VCaP (cell line): Measurements from ENCODE around the gene SLC39A11.
"Not testable (repeated sequence)": the region's sequence is repeated elsewhere in the genome, so short reads cannot be mapped to it uniquely, and the experiment has no call there.

ENCODE experiments used
- H3K27ac ChIP-seq: fragments of 450-650 bp; 2 replicates; pipeline ENCODE4 v1.5.1; 2017
- CTCF ChIP-seq: fragments of 450-650 bp; conservative IDR thresholded peaks from 2 replicates; pipeline ENCODE4 v1.5.1; 2017; ENCODE audit warnings: mild to moderate bottlenecking, moderate library complexity

The SLC39A11 gene

GRCh38 chr17:72766761-72767356, 325.6 kb downstream of the SLC39A11 start:
- no peak for TF ChIP-seq CTCF
- H3K27ac ChIP-seq, result no peak overlapping the region

- TF ChIP-seq CTCF, result no peak
- H3K27ac ChIP-seq, result no peak overlapping the region
Observed at GRCh38 chr17:72765368-72766153, 326.9 kb downstream of the SLC39A11 start.

- no peak overlapping the region for H3K27ac ChIP-seq
- no peak for TF ChIP-seq CTCF
Observed at GRCh38 chr17:72764632-72765041, 327.9 kb downstream of the SLC39A11 start.

DNA sequence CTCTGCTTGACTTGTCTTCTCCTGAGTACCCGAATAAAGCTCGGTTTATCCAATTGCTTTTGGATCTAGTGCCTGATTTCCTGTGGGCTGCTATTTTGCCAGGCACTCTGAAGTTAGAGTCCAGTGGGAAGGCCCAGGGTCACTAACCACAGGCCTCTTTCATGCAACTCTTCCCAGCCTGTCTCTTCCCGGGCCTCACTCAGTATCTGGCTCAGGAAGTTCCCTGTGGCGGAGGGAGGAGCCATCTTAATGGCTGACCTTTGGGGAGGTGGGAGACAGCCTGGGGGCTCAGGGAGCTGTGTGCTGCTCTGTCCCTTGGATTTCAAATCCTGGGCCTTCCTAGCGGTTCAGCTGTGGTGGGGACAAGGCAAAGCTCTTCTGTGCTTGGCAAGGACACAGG, 328.5 kb downstream of the SLC39A11 start:
- peak overlapping the region; percentile 36; the same call in 1 of the 2 replicates for H3K27ac ChIP-seq
- TF ChIP-seq CTCF, result no peak

DNA sequence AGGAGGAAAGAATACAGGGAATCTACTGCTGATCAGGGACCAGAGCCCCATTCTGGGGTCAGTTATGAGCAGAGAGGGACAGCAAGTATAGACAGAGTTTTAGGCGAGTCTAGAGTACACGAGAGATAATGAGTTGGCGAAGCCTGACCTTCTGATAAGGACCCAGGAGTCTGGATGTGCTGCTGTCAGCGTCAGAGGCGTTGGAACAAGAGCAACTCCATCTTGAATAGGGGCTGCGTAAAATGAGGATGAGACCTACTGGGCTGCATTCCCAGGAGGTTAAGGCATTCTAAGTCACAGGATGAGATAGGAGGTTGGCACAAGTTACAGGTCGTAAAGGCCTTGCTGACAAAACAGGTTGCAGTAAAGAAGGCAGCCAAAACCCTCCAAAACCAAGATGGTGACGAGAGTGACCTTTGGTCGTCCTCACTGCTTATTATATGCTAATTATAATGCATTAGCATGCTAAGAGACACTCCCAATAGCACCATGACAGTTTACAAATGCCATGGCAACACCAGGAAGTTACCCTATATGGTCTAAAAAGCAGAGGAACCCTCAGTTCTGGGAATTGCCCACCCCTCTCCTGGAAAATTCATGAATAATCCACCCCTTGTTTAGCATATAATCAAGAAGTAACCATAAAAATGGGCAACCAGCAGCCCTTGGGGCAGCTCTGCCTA, 330.5 kb downstream of the SLC39A11 start:
- H3K27ac ChIP-seq, result not testable (repeated sequence)

GRCh38 chr17:72761431-72761830, 331.1 kb downstream of the SLC39A11 start:
- H3K27ac ChIP-seq, result no peak overlapping the region
- no peak for TF ChIP-seq CTCF

GRCh38 chr17:72760368-72760767, 332.1 kb downstream of the SLC39A11 start:
- H3K27ac ChIP-seq, result no peak overlapping the region
- no peak for TF ChIP-seq CTCF
